Activated naive CD4-positive, alpha-beta T cell treated with anti-CD3 and anti-CD28 coated beads, Interleukin-2, amount 10 ng/mL, durations not matched to agents 7 days and 5 days (primary cell): ENCODE results near the gene NUP50.

Experiments
- CTCF ChIA-PET: fragments of 350-600 bp; sonication (Branson Sonifier 250); formaldehyde crosslinking; loops from one replicate; lab custom pipeline; 2021; ENCODE audit warnings: antibody characterized with exemption; lab: Charles Lee
- DNase-seq: peaks from one replicate; pipeline ENCODE4 v3.0.0-alpha.2; 2020
- H3K27ac Mint-ChIP-seq: one replicate; pipeline ENCODE4 v1.8.0; 2021; ENCODE audit warnings: mild to moderate bottlenecking, moderate library complexity, mixed read lengths
- H3K27me3 Mint-ChIP-seq: one replicate; pipeline ENCODE4 v1.8.0; 2021; ENCODE audit warnings: mild to moderate bottlenecking, mixed read lengths
- H3K36me3 Mint-ChIP-seq: one replicate; pipeline ENCODE4 v1.8.0; 2021; ENCODE audit warnings: mixed read lengths
- H3K4me1 Mint-ChIP-seq: one replicate; pipeline ENCODE4 v1.8.0; 2021; ENCODE audit warnings: mixed read lengths
- H3K4me3 Mint-ChIP-seq: one replicate; pipeline ENCODE4 v1.8.0; 2021; ENCODE audit warnings: mild to moderate bottlenecking, moderate library complexity, mixed read lengths
- H3K9me3 Mint-ChIP-seq: one replicate; pipeline ENCODE4 v1.8.0; 2021; ENCODE audit warnings: mixed read lengths

The NUP50 gene

DNA sequence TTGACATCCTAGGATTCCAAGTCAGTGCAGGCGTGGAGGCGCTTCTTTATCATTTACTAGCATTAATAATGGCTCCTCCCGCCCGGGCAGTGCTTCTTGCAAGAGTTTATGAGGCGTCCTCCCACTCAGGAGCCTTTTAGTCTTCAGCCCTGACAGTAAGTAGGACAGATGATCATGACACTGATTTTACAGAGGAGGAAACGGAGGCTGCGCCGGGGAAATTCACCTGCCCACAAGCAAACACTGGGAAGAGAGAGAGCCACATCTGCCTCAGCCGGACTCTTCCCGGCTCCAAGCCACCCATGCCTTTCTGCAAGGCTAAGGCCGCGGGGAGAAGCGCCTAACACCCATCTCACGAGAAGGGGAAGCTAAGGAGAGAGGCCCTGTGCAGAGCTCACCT, 41.1 kb downstream of the NUP50 start:
- H3K9me3 Mint-ChIP-seq = no peaks in the 10 kb centered on the region
- H3K4me3 Mint-ChIP-seq = no peak overlapping the region
- no peak for DNase-seq
- H3K27ac Mint-ChIP-seq = no peak overlapping the region
- H3K27me3 Mint-ChIP-seq = no peaks in the 10 kb centered on the region
- CTCF ChIA-PET = no interaction called here
- no peaks in the 10 kb centered on the region for H3K4me1 Mint-ChIP-seq
- H3K36me3 Mint-ChIP-seq = no peaks in the 10 kb centered on the region

DNA sequence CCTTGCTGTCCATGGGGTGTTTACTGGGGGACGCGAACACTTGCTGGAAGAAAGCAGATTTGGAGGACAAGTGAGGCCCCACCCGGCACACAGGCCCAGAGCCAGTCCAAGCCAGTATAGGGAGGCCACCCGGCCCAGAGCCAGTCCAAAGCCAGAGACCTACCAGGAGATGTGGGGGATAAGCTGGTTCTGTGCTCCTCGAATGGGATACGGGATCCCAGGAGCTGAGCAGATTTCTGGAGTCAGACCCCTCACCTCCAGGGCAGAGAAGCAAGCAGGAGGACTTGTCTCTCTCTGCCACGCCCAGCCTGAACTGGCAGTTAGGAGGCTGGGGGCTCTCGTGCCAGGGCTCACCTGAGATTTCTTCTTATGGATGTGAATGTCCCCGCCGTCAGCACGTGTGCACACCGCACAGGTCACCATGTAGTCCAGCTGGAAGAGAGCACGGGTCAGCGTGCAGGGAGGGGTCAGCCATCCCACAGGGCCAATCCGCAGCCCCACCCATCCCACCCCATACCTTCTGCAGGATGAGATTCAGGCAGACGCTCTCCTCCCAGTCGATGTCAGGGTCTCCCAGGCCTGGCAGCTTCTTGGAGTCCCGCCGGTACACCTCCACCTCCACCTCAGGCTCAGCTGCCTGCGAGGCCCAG, 41.7 kb downstream of the NUP50 start:
- CTCF ChIA-PET = no interaction called here

DNA sequence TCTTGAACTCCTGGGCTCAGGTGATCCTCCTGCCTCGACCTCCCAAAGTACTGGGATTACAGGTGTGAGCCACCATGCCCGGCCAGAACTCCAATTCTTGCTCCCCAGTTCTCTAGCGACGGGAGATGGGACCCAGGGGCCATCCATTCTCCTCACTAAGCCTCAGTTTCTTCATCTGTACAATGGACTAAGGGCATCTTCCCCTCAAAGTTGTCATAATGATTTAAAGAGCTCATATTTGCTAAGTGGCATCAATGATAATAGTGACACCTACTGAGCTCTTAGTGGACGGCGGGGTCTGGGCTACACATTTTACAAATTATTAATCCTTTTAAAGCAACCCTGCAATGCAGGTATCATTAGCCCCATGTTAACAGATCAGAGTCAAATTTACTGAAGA, 42.5 kb downstream of the NUP50 start:
- Mint-ChIP-seq H3K9me3 (no peaks in the 10 kb centered on the region), H3K36me3 (no peaks in the 10 kb centered on the region), H3K4me3 (no peak overlapping the region), H3K4me1 (no peaks in the 10 kb centered on the region), H3K27me3 (no peaks in the 10 kb centered on the region), H3K27ac (no peak overlapping the region)
- CTCF ChIA-PET = no interaction called here
- no peak for DNase-seq

More for the DNA sequence above, 41.7 kb downstream of the NUP50 start:
- Mint-ChIP-seq H3K27me3 (no peaks in the 10 kb centered on the region), H3K4me1 (no peaks in the 10 kb centered on the region), H3K36me3 (no peaks in the 10 kb centered on the region), H3K4me3 (no peak overlapping the region), H3K27ac (no peak overlapping the region), H3K9me3 (no peaks in the 10 kb centered on the region)
- no peak for DNase-seq

GRCh38 chr22:45207533-45207932, 43.8 kb downstream of the NUP50 start:
- no peaks in the 10 kb centered on the region for H3K9me3 Mint-ChIP-seq
- DNase-seq = no peak
- no peak overlapping the region for H3K27ac Mint-ChIP-seq
- H3K27me3 Mint-ChIP-seq = no peaks in the 10 kb centered on the region
- CTCF ChIA-PET = interaction anchor here (3.2 kb wide), 1 partner anchor 12 kb away, joined by 16 read pairs; no protein-coding TSS in a partner anchor
- no peaks in the 10 kb centered on the region for H3K4me1 Mint-ChIP-seq
- H3K4me3 Mint-ChIP-seq = no peak overlapping the region
- no peaks in the 10 kb centered on the region for H3K36me3 Mint-ChIP-seq

GRCh38 chr22:45207981-45208664, 44.4 kb downstream of the NUP50 start:
- Mint-ChIP-seq H3K27ac (no peak overlapping the region), H3K36me3 (no peaks in the 10 kb centered on the region), H3K4me3 (no peak overlapping the region), H3K9me3 (no peaks in the 10 kb centered on the region), H3K27me3 (no peaks in the 10 kb centered on the region), H3K4me1 (no peaks in the 10 kb centered on the region)
- DNase-seq = no peak
- CTCF ChIA-PET = interaction anchor here (0.6 to 3.2 kb wide), 9 partner anchors 12 to 1031 kb away, joined by 3 to 16 read pairs (median 3); no protein-coding TSS in a partner anchor

GRCh38 chr22:45208696-45208992, 44.9 kb downstream of the NUP50 start:
- Mint-ChIP-seq H3K27ac (no peak overlapping the region), H3K4me3 (no peak overlapping the region)

GRCh38 chr22:45208993-45209838, 45.5 kb downstream of the NUP50 start:
- H3K27me3 Mint-ChIP-seq = no peaks in the 10 kb centered on the region
- H3K9me3 Mint-ChIP-seq = no peaks in the 10 kb centered on the region
- H3K36me3 Mint-ChIP-seq = no peaks in the 10 kb centered on the region
- no peak overlapping the region for H3K4me3 Mint-ChIP-seq
- H3K4me1 Mint-ChIP-seq = no peaks in the 10 kb centered on the region
- H3K27ac Mint-ChIP-seq = no peak overlapping the region
- DNase-seq = peak; percentile 45
- CTCF ChIA-PET = interaction anchor here (0.7 to 3.2 kb wide), 10 partner anchors 11 to 654 kb away, joined by 3 to 16 read pairs (median 4); no protein-coding TSS in a partner anchor

More at GRCh38 chr22:45208696-45208992, 44.9 kb downstream of the NUP50 start:
- Mint-ChIP-seq H3K27me3 (no peaks in the 10 kb centered on the region), H3K9me3 (no peaks in the 10 kb centered on the region), H3K4me1 (no peaks in the 10 kb centered on the region), H3K36me3 (no peaks in the 10 kb centered on the region)
- CTCF ChIA-PET = interaction anchor here (0.6 to 3.2 kb wide), 11 partner anchors 11 to 1030 kb away, joined by 3 to 16 read pairs (median 3); no protein-coding TSS in a partner anchor
- no peak for DNase-seq

- CTCF ChIA-PET = interaction anchor here (1.0 to 3.2 kb wide), 2 partner anchors 10 to 39 kb away, joined by 3 to 16 read pairs; no protein-coding TSS in a partner anchor
- Mint-ChIP-seq H3K4me3 (no peak overlapping the region), H3K9me3 (no peaks in the 10 kb centered on the region), H3K27me3 (no peaks in the 10 kb centered on the region), H3K36me3 (no peaks in the 10 kb centered on the region), H3K27ac (no peak overlapping the region), H3K4me1 (no peaks in the 10 kb centered on the region)
- no peak for DNase-seq
Measured at GRCh38 chr22:45210174-45210573, 46.4 kb downstream of the NUP50 start.

GRCh38 chr22:45210577-45210976, 46.9 kb downstream of the NUP50 start:
- no peaks in the 10 kb centered on the region for H3K9me3 Mint-ChIP-seq
- no peaks in the 10 kb centered on the region for H3K36me3 Mint-ChIP-seq
- no peak overlapping the region for H3K4me3 Mint-ChIP-seq
- H3K4me1 Mint-ChIP-seq = no peaks in the 10 kb centered on the region
- no peak overlapping the region for H3K27ac Mint-ChIP-seq
- no peak for DNase-seq
- CTCF ChIA-PET = interaction anchor here (0.7 to 0.8 kb wide), 2 partner anchors 9 to 109 kb away, joined by 3 read pairs; no protein-coding TSS in a partner anchor
- no peaks in the 10 kb centered on the region for H3K27me3 Mint-ChIP-seq

DNA sequence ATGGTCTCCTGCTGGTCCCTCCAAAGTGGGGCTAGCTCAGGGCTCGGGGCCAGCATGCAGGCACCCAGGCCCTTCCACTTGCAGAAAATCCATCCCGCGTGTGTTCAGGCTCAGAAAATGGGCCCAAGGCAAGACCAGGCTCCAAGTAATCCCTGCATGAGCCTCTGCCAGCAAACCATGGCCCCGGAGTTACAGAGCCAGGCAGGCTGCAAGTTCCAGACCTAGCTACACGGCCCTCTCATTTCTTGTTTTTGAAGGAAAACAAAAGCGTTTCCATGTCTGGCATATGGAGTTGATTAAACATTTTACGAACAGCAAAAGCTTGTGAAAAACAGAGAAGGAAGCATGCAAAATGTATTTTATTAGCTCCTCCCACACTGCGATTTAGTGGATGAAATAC, 47.3 kb downstream of the NUP50 start:
- no peaks in the 10 kb centered on the region for H3K27me3 Mint-ChIP-seq
- no peaks in the 10 kb centered on the region for H3K9me3 Mint-ChIP-seq
- H3K4me1 Mint-ChIP-seq = no peaks in the 10 kb centered on the region
- H3K36me3 Mint-ChIP-seq = no peaks in the 10 kb centered on the region
- no peak overlapping the region for H3K4me3 Mint-ChIP-seq
- no peak for DNase-seq
- CTCF ChIA-PET = interaction anchor here (0.7 to 0.8 kb wide), 2 partner anchors 8 to 109 kb away, joined by 3 read pairs; no protein-coding TSS in a partner anchor
- H3K27ac Mint-ChIP-seq = no peak overlapping the region

DNA sequence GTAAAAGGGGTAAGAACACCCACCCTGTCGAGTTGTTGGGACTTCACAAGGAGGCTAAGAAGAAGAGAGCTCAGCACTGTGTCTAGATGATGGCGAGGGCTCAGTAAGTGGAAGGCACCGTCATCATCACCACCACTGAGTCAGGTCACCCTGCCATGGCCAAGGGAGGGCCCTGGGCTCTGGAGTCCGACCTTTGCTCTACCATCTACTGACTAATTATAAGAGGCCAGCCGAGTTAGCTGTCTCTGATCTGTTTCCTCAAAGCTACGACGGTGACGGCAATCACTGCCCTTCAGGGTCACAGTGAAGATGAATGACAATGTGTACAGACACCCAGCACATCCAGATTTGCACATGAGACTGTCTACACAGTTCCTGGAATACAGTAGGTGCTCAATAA, 47.7 kb downstream of the NUP50 start:
- Mint-ChIP-seq H3K9me3 (no peaks in the 10 kb centered on the region), H3K36me3 (no peaks in the 10 kb centered on the region), H3K27ac (no peak overlapping the region), H3K27me3 (no peaks in the 10 kb centered on the region), H3K4me1 (no peaks in the 10 kb centered on the region), H3K4me3 (no peak overlapping the region)
- DNase-seq = no peak
- CTCF ChIA-PET = interaction anchor here (0.7 to 0.8 kb wide), 2 partner anchors 8 to 110 kb away, joined by 3 read pairs; no protein-coding TSS in a partner anchor

DNA sequence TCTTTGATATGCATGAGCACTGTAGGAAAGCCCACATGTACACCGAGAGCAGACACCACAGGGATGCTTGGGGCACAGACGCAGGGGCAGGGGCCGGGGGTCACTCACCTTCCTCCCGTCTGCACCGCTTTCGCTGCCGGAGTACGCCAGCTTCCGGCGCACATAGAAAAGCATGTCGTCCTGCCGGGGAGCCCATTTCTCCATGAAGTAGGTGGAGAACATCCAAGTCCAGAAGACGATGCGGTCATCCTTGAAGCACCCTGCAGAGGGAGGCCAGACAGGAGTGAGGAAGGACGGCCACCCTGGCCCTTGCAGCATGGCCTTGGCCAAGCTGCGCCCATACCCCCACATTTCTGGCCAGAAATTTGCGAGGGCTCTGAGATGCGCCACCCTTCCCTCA, 48.1 kb downstream of the NUP50 start:
- CTCF ChIA-PET = no interaction called here
- no peak for DNase-seq
- no peak overlapping the region for H3K4me3 Mint-ChIP-seq
- no peaks in the 10 kb centered on the region for H3K27me3 Mint-ChIP-seq
- H3K4me1 Mint-ChIP-seq = no peaks in the 10 kb centered on the region
- no peaks in the 10 kb centered on the region for H3K9me3 Mint-ChIP-seq
- no peaks in the 10 kb centered on the region for H3K36me3 Mint-ChIP-seq
- no peak overlapping the region for H3K27ac Mint-ChIP-seq

DNA sequence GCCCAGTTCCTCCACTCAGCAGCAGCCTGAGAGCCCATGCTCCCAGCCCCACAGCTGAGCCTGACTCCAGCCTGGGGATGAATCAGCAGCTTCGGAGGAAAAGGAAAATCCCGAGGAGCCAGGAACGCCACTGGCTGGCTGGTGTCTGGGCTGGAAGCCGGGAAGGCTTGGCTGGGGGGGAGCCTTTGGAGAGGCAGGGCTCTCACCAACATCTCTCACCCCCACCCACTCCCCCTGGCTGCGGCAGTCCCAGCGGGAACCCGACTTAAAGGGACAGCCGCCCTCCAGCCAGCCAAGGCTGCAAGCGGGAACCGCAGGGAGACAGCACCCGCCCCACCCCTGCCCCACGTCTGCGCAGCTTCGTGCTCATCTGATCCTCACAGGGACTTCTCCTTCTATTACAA, 48.6 kb downstream of the NUP50 start:
- Mint-ChIP-seq H3K4me3 (no peak overlapping the region), H3K36me3 (no peaks in the 10 kb centered on the region), H3K9me3 (no peaks in the 10 kb centered on the region), H3K27ac (no peak overlapping the region), H3K4me1 (no peaks in the 10 kb centered on the region), H3K27me3 (no peaks in the 10 kb centered on the region)
- CTCF ChIA-PET = no interaction called here
- DNase-seq = no peak
